Right cardiac atrium (tissue), 5 donors: ENCODE measurements around the gene SMKR1. TPM values are rescaled to one million over a fixed set of nuclear protein-coding genes. Genes with fewer than 3 reads are reported as not detected.
"Not testable (repeated sequence)": the region's sequence is repeated elsewhere in the genome, so short reads cannot be mapped to it uniquely, and the experiment has no call there.

Experiments
- ATAC-seq, 2 donors: fragments of 200-7000 bp; cut with Tn5 transposase; one replicate each; pipeline versions ENCODE4 v1.8.0 to v1.9.1; 2020; ENCODE audit warnings: moderate library complexity in 2 of 2, mild to moderate bottlenecking in 1 of 2
- DNase-seq, 3 donors: peaks; one replicate each; pipeline ENCODE4 v3.0.0-alpha.2; 2020
- H3K27ac ChIP-seq: one replicate; pipeline ENCODE4 v1.5.1; 2013; ENCODE audit warnings: mild to moderate bottlenecking, low read length, control low read depth, moderate library complexity
- H3K27me3 ChIP-seq: one replicate; pipeline ENCODE4 v1.6.1; 2013; ENCODE audit not compliant: control insufficient read depth, insufficient read depth
- H3K4me1 ChIP-seq: one replicate; pipeline ENCODE4 v1.6.1; 2013; ENCODE audit warnings: low read length; ENCODE audit not compliant: control insufficient read depth, insufficient read depth
- H3K4me3 ChIP-seq: one replicate; pipeline ENCODE4 v1.5.1; 2013; ENCODE audit warnings: low read length, control low read depth
- H3K9me3 ChIP-seq: one replicate; pipeline ENCODE4 v1.6.1; 2013; ENCODE audit warnings: low read length; ENCODE audit not compliant: control insufficient read depth
- WGBS: extraction: QIAGEN DNeasy Blood & Tissue Kit; methylation state at CpG from one replicate; pipeline ENCODE4 v1.1.7; 2013; 5-methylcytosine and 5-hydroxymethylcytosine counted together
- intact Hi-C, 4 donors: fragments of 100-400 bp; cut with DNase I; formaldehyde crosslinking; loops; one replicate each; pipeline versions ENCODE4 v1.11.0 to v1.14.0; 2022 to 2023
- polyA plus RNA-seq: library from polyadenylated mRNA; stranded (reverse); fragments of 200-250 nt; gene quantifications from one replicate; pipeline ENCODE4 v1.2.3, GENCODE V29; 2013
- total RNA-seq, 4 donors: library from RNA; stranded (reverse); fragmentation: NEBNext Ultra II Directional; extraction: Animal tissue kit (Norgen Biotek cat#: 25700); gene quantifications; one replicate each; pipeline ENCODE4 v1.2.1, GENCODE V29; 2021
- donor health status: healthy with polysubstance abuse.
- donor health status: DM: no; HTN: yes; CAD: no.
- donor health status: DM: no; HTN: no; CAD: no.
- donor health status: DM: no; HTN: yes; CAD: no; lungs with severe emphysema.
- donor health status: DM: yes; HTN: yes; CAD: no.

Gene SMKR1
- total and polyA plus RNA-seq, 5 donors, result 0.16 TPM; not detected in 4

GRCh38 chr7:129465080-129465479, 37.3 kb upstream of the SMKR1 start:
- no peaks in the 10 kb centered on the region for H3K27me3 ChIP-seq
- no peak overlapping the region for H3K4me3 ChIP-seq
- intact Hi-C loops, result loop anchor here in 3 of 4 donors (5.0 to 10.0 kb wide), 2 partner anchors 98 to 250 kb away; no protein-coding TSS in a partner anchor
- DNase-seq (no peak), ATAC-seq (no peak)
- no peak overlapping the region for H3K27ac ChIP-seq
- no peaks in the 10 kb centered on the region for H3K4me1 ChIP-seq
- no peaks in the 10 kb centered on the region for H3K9me3 ChIP-seq
- WGBS, result 65% methylated on average over 2 of the region's 2 CpGs

GRCh38 chr7:129466796-129467195, 35.5 kb upstream of the SMKR1 start:
- intact Hi-C loops, result loop anchor here in 3 of 4 donors (5.0 to 10.0 kb wide), 2 partner anchors 99 to 252 kb away; no protein-coding TSS in a partner anchor
- 54% methylated on average over 3 of the region's 3 CpGs for WGBS
- Histone ChIP-seq H3K4me1 (no peaks in the 10 kb centered on the region), H3K27ac (no peak overlapping the region), H3K9me3 (no peaks in the 10 kb centered on the region), H3K4me3 (no peak overlapping the region), H3K27me3 (no peaks in the 10 kb centered on the region)
- ATAC-seq, result no peak
- no peak for DNase-seq

- intact Hi-C loops, result loop anchor here in 3 of 4 donors (5.0 to 10.0 kb wide), 2 partner anchors 101 to 253 kb away; no protein-coding TSS in a partner anchor
- no peak for ATAC-seq
- no peak overlapping the region for H3K4me3 ChIP-seq
- no peaks in the 10 kb centered on the region for H3K9me3 ChIP-seq
- no peak overlapping the region for H3K27ac ChIP-seq
- WGBS, result 60% methylated on average over 1 of the region's 1 CpG
- no peak for DNase-seq
- H3K4me1 ChIP-seq, result no peaks in the 10 kb centered on the region
- no peaks in the 10 kb centered on the region for H3K27me3 ChIP-seq
Measured at GRCh38 chr7:129468087-129468486, 34.2 kb upstream of the SMKR1 start.

- Histone ChIP-seq H3K4me3 (no peak overlapping the region), H3K27me3 (no peaks in the 10 kb centered on the region), H3K27ac (no peak overlapping the region), H3K4me1 (no peaks in the 10 kb centered on the region), H3K9me3 (no peaks in the 10 kb centered on the region)
- 63% methylated on average over 4 of the region's 4 CpGs for WGBS
- peak in 1 of 2 donors; percentile 34 for ATAC-seq
- no peak for DNase-seq
- intact Hi-C loops, result loop anchor here in 3 of 4 donors (5.0 to 10.0 kb wide), 2 partner anchors 101 to 254 kb away; no protein-coding TSS in a partner anchor
Measured at GRCh38 chr7:129468547-129468946, 33.8 kb upstream of the SMKR1 start.

GRCh38 chr7:129469930-129470329, 32.4 kb upstream of the SMKR1 start:
- Histone ChIP-seq H3K27me3 (no peaks in the 10 kb centered on the region), H3K4me3 (no peak overlapping the region), H3K27ac (no peak overlapping the region), H3K9me3 (no peaks in the 10 kb centered on the region), H3K4me1 (no peaks in the 10 kb centered on the region)
- DNase-seq (no peak), ATAC-seq (no peak)
- intact Hi-C loops, result loop anchor here (5.0 to 10.0 kb wide), 3 partner anchors 103 to 258 kb away; no protein-coding TSS in a partner anchor

GRCh38 chr7:129470411-129470810, 31.9 kb upstream of the SMKR1 start:
- ATAC-seq (no peak), DNase-seq (no peak)
- H3K9me3 ChIP-seq, result no peaks in the 10 kb centered on the region
- H3K4me3 ChIP-seq, result no peak overlapping the region
- WGBS, result 95% methylated on average over 1 of the region's 1 CpG
- no peaks in the 10 kb centered on the region for H3K27me3 ChIP-seq
- no peaks in the 10 kb centered on the region for H3K4me1 ChIP-seq
- intact Hi-C loops, result loop anchor here in 2 of 4 donors (5.0 kb wide), 2 partner anchors 103 to 258 kb away; no protein-coding TSS in a partner anchor
- no peak overlapping the region for H3K27ac ChIP-seq

- intact Hi-C loops, result loop anchor here in 2 of 4 donors (5.0 kb wide), 2 partner anchors 104 to 259 kb away; no protein-coding TSS in a partner anchor
- DNase-seq (no peak), ATAC-seq (no peak)
- H3K27me3 ChIP-seq, result no peaks in the 10 kb centered on the region
- no peak overlapping the region for H3K4me3 ChIP-seq
- H3K4me1 ChIP-seq, result no peaks in the 10 kb centered on the region
- H3K9me3 ChIP-seq, result no peaks in the 10 kb centered on the region
- no peak overlapping the region for H3K27ac ChIP-seq
Measured at GRCh38 chr7:129471402-129471827, 30.9 kb upstream of the SMKR1 start.

GRCh38 chr7:129475931-129476330, 26.4 kb upstream of the SMKR1 start:
- H3K4me1 ChIP-seq, H3K9me3 ChIP-seq, H3K4me3 ChIP-seq, H3K27ac ChIP-seq, H3K27me3 ChIP-seq, intact Hi-C loops, ATAC-seq: not testable (repeated sequence)
- WGBS, result 95% methylated on average over 27 of the region's 27 CpGs
- peak in 1 of 3 donors; percentile 40 for DNase-seq

- ATAC-seq, H3K9me3 ChIP-seq, H3K27ac ChIP-seq, H3K4me3 ChIP-seq, H3K4me1 ChIP-seq, intact Hi-C loops, H3K27me3 ChIP-seq: not testable (repeated sequence)
- WGBS, result 98% methylated on average over 23 of the region's 27 CpGs
- peak in 1 of 3 donors; percentile 55 for DNase-seq
Measured at GRCh38 chr7:129476398-129476797, 25.9 kb upstream of the SMKR1 start.

- 74% methylated on average over 1 of the region's 1 CpG for WGBS
- ATAC-seq (no peak), DNase-seq (no peak)
- intact Hi-C loops, result no loop called here
- no peaks in the 10 kb centered on the region for H3K4me1 ChIP-seq
- H3K9me3 ChIP-seq, result no peaks in the 10 kb centered on the region
- no peak overlapping the region for H3K4me3 ChIP-seq
- no peak overlapping the region for H3K27ac ChIP-seq
- H3K27me3 ChIP-seq, result no peaks in the 10 kb centered on the region
Measured at GRCh38 chr7:129479831-129480230, 22.5 kb upstream of the SMKR1 start.

- no peak for ATAC-seq
- DNase-seq, result no peak
- Histone ChIP-seq H3K4me1 (no peaks in the 10 kb centered on the region), H3K27me3 (no peaks in the 10 kb centered on the region), H3K4me3 (no peak overlapping the region), H3K27ac (no peak overlapping the region), H3K9me3 (no peaks in the 10 kb centered on the region)
- 92% methylated on average over 6 of the region's 6 CpGs for WGBS
- intact Hi-C loops, result no loop called here
Measured at GRCh38 chr7:129480674-129481363, 21.5 kb upstream of the SMKR1 start.
